GM18907 (cell line): Measurements from ENCODE around the gene ZNF554.

ENCODE experiments used
- ATAC-seq: cut with Tn5 transposase; IDR thresholded peaks from one replicate; pipeline ENCODE4 v1.9.1; 2021; ENCODE audit warnings: mild to moderate bottlenecking, moderate library complexity; ENCODE audit not compliant: unreplicated experiment

Gene ZNF554

DNA sequence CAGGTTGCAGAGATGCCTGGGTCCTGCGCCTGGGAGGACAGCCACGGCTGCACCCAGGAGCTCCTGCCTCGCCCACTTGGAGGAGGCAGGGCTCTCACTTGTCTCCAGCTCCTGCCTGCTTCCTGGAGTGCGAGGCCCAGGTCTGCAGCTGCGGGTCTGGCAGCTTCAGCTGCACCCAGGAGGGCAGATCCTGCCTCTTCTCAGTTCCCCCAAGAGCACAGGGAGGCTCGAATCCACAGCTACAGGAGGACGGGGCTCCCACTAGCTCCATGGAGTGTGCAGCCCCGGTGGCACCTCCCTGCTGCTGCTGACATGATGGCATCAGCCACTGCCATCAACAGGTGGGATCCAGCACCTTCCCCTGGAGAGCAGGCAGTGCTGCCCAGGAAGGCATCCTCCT lies 4.5 kb downstream of the ZNF554 start:
- no peak for ATAC-seq

DNA sequence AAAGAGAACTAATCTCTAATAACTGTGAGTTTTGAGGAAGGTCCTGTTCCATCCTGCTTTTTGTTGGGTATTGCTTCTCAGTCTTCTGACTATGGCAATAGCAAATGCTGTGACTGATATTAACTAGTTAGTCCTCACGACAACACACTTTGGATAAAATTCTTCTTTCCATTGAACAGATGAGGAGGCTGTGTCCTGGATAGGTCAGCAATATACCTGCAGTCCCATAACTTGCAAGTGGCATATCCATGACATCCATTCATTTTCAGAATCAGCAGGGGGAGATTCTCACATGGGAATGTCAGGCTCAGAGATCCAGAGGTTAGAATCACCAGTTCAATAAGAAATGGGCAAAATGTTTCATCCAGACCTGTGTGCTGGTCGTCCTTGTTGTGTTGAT lies 7.4 kb downstream of the ZNF554 start:
- ATAC-seq = no peak

DNA sequence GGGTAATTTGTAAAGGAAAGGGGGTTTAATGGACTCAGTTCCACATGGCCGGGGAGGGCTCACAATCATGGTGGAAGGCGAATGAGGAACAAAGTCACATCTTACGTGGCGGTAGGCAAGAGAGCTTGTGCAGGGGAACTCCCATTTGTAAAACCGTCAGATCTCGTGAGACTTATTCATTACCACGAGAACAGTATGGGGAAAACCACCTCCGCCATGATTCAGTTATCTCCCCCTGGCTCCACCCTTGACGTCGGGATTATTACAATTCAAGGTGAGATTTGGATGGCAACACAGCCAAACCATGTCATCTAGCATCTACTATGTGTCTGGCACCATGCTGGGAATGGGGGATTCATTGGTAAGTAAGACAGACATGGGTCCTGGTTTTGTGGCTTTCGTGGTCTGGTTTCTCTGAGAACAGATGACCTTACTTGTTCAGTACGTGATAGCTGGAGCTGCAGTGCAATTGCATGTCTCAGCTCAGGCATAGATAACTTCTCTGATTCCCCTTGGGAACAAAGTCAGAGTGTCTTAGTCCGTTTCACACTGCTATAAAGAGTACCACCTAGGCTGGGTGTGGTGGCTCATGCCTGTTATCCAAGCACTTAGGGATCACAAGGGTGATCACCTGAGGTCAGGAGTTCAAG lies 8.3 kb downstream of the ZNF554 start:
- ATAC-seq = no peak

DNA sequence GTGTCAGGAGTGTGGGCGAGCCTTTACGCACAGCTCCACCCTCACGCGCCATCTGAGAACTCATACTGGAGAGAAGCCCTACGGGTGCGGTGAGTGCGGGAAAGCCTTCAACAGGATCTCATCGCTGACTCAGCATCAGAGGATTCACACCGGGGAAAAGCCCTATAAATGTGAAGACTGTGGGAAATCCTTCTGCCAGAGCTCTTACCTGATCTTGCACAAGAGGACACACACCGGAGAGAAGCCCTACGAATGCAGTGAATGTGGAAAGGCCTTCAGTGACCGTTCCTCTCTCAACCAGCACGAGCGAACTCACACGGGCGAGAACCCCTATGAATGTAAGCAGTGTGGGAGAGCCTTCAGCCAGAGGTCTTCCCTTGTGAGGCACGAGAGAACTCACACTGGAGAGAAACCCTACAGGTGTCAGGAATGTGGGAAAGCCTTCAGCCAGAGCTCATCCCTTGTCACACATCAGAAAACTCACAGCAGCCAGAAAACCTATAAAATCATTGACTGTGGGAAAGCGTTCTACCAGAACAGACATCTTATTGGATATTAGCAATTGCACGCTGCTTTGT lies 14.7 kb downstream of the ZNF554 start:
- no peak for ATAC-seq

DNA sequence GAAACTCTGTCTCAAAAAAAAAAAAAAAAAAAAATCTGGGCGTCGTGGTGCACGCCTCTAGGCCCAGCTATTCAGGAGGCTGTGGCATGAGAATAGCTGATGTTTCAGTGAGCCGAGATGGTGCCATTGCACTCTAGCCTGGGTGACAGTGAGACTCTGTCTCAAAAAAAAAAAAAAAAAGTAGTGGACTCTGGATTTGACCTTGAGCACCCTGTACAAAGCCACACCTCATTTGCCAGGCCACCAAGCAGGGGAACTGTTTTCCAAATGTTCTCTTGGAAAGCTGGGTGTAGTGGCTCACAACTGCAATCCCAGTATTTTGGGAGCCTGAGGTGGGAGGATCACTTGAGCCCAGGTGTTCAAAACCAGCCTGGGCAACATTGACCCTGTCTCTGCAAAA lies 17.8 kb downstream of the ZNF554 start:
- ATAC-seq = no peak

DNA sequence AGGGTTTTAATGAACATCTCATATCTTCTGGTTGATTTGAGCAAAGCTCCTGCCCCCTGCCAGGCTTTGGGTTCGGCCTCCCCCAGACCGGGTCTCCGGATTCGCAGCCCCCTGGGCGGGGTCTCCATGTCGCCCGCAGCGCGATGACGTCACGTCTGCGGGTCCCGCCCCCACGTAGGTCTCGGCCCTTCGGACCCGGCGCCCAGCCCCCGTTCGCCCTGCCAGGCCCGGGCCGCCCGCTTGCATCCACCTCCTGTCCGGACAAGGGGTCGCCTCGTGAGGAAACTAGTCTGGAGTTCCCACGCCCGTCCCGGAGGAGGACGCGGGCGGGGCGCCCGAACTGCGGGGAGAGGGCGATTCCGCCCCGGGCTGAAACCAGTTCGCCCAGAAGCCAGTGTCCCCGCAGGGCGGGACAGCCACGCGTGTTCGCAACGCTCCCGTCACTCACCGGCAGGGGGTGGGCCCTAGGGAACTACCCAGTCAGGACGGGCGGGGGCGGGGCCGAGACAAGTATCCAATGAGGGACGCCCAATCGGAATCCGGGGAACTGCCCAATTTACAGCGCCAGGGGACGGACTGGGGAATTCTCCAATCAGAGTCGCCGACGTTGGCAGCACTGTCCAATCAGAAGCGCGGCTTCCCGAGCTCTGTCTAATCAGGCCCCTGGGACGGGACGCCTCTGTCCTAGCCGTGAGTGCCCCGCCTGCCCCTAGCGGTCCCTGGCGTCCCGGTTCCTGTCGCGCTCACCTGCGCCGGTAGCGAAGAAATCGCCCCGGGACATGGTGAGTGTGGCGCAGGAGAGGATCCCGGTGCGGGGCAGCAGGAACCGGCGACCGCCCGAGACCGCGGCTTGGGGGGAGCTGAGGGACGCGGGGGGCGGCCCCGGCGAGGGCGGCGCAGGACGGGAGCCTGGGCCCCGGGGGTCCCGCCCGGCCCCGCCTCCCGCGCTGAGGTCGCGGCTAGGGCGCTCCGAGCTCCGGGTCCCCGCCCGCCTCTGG lies 21.4 kb downstream of the ZNF554 start, which contains the start of gene ZNF555:
ZNF555 (plus strand) TSS at position 682 of the 998 bp plus-strand sequence; CDS start at position 780, 98 bp downstream.
- peak; percentile 90 for ATAC-seq

DNA sequence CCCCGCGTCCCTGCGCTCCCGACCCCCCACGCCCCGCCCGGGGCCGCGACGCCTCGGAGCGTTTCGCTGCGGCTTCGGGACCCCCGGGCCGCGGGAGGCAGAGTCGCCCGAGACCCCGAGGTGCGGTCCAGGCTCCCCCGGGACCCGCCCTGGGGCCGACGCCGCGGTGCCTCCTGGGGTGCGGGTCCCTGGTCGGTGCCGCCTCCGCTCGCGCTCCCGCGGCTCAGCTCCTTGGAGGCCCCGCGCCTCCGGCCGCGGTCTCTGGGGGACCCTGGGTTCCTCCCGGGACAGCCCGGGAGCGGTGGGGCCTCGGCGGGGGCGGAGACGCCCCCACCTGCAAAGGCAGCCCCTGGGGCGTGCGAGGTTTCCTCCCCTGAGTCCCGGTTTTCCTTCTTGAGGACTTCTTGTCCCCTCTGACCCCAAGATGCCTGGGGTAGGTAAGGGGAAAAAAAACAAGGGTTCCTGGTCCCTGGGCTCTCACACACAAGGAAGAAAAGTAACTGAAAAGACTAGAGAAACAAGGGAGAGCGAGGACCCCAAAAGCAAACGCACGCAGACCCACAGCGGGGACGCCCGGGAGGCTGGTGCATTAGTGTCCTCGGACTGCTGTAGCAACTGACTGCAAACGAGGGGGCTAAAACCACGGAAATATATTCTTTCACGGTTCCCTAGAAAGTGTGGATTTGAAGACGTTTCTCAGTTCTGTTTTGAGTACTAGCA lies 22.3 kb downstream of the ZNF554 start:
- ATAC-seq = no peak

DNA sequence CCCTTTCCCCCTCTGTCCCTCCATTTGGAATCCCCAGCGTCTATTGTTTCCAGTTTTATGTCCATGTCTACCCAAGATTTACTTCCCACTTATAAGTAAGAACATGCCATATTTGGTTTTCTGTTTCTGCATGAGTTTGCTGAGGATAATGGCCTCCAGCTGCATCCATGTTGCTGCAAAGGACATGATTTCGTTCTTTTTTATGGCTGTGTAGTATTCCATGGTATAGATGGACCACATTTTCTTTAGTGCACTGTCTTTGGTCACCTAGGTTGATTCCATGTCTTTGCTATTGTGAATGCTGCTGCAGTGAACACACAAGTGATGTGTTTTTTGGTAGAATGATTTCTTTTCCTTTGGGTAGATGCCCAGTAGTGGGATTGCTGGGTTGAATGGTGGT lies 25.4 kb downstream of the ZNF554 start:
- no peak for ATAC-seq

DNA sequence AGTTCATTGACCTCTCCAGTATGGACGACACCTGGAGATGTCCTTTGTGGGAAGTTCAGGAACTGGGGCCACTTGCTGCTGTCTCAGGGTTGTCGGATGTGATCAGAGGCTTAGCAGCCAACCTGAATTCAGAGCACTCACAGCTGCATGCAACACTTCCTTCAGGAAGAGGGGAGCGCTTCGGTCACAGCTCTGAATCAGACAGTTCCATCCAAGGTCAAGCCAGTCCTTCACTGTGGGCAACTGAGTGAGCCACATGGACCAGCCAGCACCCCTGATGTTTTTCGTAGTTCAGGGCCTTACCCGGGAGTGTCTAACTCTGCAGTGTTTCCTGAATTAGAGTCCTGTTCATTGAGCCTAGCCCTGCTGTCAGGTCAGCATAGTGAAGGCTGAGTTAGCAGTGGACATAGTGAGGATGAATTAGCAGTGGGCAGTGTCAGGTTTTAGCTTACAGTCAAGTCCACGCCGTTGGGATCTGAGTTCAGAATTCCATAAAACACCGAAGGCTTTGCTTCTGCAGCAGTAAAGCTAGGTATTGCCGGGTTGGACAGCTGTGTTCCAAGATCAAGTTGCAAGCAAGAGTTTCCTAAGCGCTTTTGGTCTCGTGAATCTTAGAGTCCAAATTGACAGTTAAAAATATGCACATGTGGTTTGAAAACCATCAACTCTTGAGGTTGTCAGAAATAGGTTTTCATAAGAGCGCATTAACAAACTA lies 26.7 kb downstream of the ZNF554 start:
- ATAC-seq = no peak

DNA sequence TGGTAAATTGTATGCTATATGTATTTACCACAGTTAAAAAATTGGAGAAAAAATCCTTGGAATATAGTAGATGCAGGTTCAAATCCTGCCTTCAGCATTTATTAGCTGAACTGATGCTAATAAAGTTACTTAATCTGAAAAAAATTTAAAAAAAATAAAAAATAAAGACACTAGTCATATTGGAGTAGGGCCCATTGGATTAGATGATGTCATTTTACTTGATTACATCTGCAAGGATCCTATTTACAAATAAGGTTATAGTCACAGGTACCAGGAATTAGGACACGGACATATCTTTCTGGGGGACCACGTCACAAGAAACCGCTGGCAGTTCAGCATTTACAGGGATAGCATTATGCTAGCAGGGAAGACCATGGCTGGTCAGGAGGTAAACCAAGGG lies 27.8 kb downstream of the ZNF554 start:
- ATAC-seq = no peak

DNA sequence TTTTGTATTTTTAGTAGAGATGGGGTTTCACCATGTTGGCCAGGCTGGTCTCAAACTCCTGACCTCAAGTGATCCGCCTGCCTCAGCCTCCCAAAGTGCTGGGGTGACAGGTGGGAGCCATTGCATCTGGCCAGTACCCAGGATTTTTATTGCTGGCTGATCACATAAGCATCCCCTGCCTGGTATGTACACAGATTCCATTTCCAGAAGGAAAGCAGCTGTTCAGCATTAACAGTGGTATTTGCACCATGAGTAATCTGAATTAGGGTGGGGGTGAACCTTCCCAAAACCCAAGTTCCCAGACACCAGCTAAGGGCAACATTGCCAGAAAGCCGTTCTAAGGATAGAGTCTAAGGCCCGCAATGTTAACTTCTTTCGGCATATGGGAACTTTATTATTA lies 28.9 kb downstream of the ZNF554 start:
- no peak for ATAC-seq

DNA sequence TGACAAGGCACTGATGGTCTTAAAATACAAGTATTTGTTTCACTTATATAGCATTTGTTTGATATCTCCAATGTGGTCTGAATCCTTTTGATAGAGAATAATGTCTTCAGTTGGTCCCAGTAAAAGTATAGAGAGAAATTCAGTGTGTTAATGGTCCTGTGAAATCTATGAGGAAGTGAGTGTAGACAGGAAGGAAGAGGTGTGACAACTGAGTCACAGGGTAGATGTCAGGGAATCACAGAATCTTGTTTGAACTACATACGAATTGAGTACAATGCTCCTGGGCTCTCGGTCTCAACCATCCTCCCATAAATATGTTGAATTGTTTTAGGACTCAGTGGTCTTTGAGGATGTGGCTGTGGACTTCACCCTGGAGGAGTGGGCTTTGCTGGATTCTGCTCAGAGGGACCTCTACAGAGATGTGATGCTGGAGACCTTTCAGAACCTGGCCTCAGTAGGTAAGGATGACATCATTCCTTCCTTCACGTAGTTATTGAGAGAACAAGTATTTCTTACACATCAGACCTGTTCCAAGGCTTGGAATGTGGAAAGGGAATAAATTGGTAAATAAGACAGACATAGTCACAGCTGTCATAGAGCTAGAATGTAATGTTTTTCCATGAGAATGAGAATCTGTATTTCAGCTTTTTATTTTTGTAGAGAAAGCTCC lies 30.7 kb downstream of the ZNF554 start:
- no peak for ATAC-seq

DNA sequence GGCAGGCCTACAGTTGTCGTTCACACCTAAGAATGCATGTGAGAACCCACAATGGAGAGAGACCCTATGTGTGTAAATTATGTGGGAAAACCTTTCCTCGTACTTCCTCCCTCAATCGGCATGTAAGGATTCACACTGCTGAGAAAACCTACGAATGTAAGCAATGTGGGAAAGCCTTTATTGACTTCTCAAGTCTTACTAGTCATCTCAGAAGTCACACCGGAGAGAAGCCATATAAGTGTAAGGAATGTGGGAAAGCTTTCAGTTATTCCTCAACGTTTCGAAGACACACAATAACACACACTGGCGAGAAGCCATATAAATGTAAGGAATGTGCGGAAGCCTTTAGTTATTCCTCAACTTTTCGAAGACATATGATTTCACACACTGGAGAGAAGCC lies 32.9 kb downstream of the ZNF554 start:
- no peak for ATAC-seq

DNA sequence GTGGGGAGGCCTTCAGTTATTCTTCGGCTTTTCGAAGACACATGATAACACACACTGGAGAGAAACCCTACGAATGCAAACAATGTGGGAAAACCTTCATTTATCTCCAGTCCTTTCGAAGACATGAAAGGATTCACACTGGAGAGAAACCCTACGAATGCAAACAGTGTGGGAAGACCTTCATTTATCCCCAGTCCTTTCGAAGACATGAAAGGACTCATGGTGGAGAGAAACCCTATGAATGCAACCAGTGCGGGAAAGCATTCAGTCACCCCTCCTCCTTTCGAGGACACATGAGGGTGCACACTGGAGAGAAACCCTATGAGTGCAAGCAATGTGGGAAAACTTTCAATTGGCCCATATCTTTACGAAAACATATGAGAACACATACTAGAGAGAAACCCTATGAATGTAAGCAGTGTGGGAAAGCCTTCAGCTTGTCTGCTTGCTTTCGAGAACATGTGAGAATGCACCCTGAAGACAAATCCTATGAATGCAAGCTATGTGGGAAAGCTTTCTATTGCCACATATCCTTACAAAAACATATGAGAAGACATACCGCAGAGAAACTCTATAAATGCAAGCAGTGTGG lies 33.4 kb downstream of the ZNF554 start:
- no peak for ATAC-seq

DNA sequence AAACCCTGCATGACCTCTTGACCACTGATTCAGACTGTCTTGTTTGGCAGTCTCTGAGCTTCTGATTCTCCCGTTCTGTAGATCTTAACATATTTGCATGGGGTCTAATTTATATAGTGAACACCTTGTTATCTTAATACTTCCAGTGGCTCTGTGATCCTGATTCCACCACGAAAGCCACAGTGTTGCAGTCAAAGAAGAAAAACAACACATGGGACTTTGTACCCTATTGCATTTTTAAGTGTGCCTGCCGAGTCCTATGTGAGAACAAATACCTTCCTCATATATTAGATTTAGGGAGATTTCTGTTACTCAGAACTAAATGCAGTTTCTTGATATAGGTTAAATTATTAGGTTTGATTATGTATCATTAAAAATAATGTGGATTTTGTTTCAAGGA lies 35.2 kb downstream of the ZNF554 start:
- no peak for ATAC-seq

DNA sequence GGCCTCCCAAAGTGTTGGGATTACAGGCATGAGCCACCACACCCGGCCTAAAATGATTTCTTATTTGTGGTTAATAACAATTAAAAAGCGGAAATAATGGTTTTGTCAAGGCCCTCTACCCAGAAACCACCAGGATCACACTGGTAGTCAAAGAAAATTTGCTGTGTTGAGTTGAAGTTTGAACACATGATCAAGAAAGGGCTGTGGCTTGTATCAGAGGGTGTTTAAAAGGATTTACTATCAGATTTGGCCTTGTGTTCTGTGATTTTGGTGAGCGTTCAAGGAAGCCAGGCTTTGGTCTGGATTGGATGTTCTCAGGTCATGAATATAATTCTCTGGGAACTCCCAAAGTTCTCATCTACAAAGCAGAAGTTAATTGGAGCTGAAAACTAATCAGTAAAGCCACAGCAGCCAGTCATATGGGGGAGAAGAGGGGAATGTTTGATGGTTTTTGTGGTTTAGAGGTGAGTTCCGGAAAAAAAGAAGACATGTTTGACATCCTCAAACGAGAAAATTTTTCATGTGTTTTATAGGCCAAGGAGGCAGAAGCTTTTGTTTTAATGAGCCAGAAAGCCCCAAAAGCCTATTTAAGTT lies 36.9 kb downstream of the ZNF554 start:
- no peak for ATAC-seq

DNA sequence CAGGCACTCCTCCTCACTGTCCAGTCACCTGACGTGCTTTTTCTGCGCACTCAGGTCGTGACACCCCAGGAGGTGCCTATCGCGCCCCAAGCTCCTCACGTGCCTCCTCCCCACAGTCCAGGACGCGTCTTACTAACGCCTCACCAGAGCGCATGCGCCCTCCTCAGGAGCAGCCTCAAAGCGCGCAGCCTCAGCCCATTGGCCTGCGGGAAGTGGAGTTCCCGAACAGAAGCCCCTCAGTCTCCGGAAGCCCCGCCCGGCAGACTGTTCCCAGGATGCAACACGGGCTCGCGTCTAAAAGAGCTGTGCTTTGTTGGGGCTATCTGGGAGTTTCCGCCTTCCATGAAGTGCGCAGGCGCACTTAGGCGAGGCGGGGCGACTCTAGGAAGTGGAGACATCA lies 39.2 kb downstream of the ZNF554 start:
- no peak for ATAC-seq

DNA sequence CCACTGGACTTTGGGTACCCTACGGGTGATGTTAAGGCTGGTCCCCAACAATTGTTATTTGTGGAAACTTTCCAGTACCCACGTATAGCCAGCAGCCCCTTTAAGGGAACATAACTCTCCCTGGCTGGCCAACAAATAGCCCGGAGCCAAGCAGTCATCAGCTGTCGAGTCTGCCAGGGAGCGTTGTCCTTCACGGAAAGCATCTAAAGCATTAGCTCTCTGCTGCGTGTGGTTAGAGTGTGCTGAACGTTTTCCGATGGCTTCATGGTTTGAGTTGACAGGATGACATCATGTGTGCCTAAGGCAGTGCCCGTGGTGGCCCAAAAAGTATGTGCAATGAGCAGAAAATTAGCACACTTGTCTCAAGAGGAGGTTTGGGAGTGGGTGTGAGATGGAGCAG lies 44.1 kb downstream of the ZNF554 start:
- ATAC-seq = no peak
